Parietal lobe (tissue), 2 donors: ENCODE results near the gene MMRN2. TPM values are rescaled to one million over a fixed set of nuclear protein-coding genes. Genes with fewer than 3 reads are reported as not detected.

Experiments
- small RNA-seq: library from RNA; depleted of rRNA; stranded (forward); fragments of <200 nt; gene quantifications from one replicate; pipeline ENCODE3, GENCODE V24; 2014; ENCODE audit warnings: low replicate concordance
- total RNA-seq: library from RNA; depleted of rRNA; stranded (reverse); fragments of >200 nt; gene quantifications from one replicate; pipeline ENCODE4 v1.2.3, GENCODE V29; 2014

The MMRN2 gene
- 5.9 TPM for total RNA-seq

GRCh38 chr10:86957471-86958115 is at the start of gene MMRN2:
Gene MMRN2, minus strand, starts transcription at chr10:86957615. Its CDS starts 74 bp downstream, at chr10:86957541.

GRCh38 chr10:86968271-86968993 is 11.0 kb upstream of the MMRN2 start, which contains the start of gene ADIRF:
Gene ADIRF, plus strand, starts transcription at chr10:86968482. Its CDS starts 63 bp downstream, at chr10:86968545.

GRCh38 chr10:86958116-86958900 is 893 bp upstream of the MMRN2 start, which contains the start of gene SNCG:
Gene SNCG, plus strand, starts transcription at chr10:86958599. Its CDS starts 99 bp downstream, at chr10:86958698.

Small RNA genes within 50 kb of the gene (small RNA-seq; reads per million reads assigned to genes)
- gene BMS1P3 (not detected), gene RNU1-19P (0.37 reads per million, percentile 24 among the genes with 10 or more reads in this experiment)

Other genes starting within 250 kb of the MMRN2 start
- gene BMPR1A, start 201.0 kb downstream of the MMRN2 start, total RNA-seq = 50.1 TPM
- 2.8 TPM for gene SNCG, start 984 bp upstream of the MMRN2 start, total RNA-seq
- gene ADIRF, start 10.9 kb upstream of the MMRN2 start, total RNA-seq = not detected
- not detected for gene FAM25A, start 62.7 kb upstream of the MMRN2 start, total RNA-seq
- gene GLUD1, start 137.2 kb upstream of the MMRN2 start, total RNA-seq = 162 TPM
- 26.9 TPM for gene SHLD2, start 137.6 kb upstream of the MMRN2 start, total RNA-seq